Heart right ventricle (tissue), 16 donors: ENCODE results near the gene DNAH1. TPM values are rescaled to one million over a fixed set of nuclear protein-coding genes. Genes with fewer than 3 reads are reported as not detected.
"Not testable (repeated sequence)": the region's sequence is repeated elsewhere in the genome, so short reads cannot be mapped to it uniquely, and the experiment has no call there.

ENCODE experiments used
- ATAC-seq, 8 donors: fragments of 200-7000 bp; cut with Tn5 transposase; one replicate each; pipeline ENCODE4 v1.9.1; 2020; ENCODE audit warnings: mild to moderate bottlenecking in 8 of 8, moderate library complexity in 8 of 8, moderate number of reproducible peaks in 1 of 8
- DNase-seq, 2 donors: peaks; one replicate each; pipeline ENCODE4 v3.0.0-alpha.2; 2020
- H3K27ac ChIP-seq, 10 donors: fragments of 200-600 bp; sonication (generic) in 2 of 10; one replicate each; pipeline versions ENCODE4 v1.5.0 to v1.8.0; 2020 to 2022; ENCODE audit warnings: mild to moderate bottlenecking in 3 of 10
- H3K27me3 ChIP-seq, 7 donors: fragments of 200-600 bp; one replicate each; pipeline ENCODE4 v1.8.0; 2021 to 2022; ENCODE audit warnings: mild to moderate bottlenecking in 2 of 7
- H3K36me3 ChIP-seq, 9 donors: fragments of 200-600 bp; sonication (generic) in 1 of 9; one replicate each; pipeline versions ENCODE4 v1.5.0 to v1.8.0; 2020 to 2022; ENCODE audit warnings: mild to moderate bottlenecking in 2 of 9
- H3K4me1 ChIP-seq, 9 donors: fragments of 200-600 bp; sonication (generic) in 1 of 9; one replicate each; pipeline versions ENCODE4 v1.5.0 to v1.8.0; 2020 to 2022; ENCODE audit warnings: mild to moderate bottlenecking in 4 of 9
- H3K4me3 ChIP-seq, 10 donors: fragments of 200-600 bp; sonication (generic) in 2 of 10; one replicate each; pipeline versions ENCODE4 v1.5.0 to v1.8.0; 2020 to 2022; ENCODE audit warnings: mild to moderate bottlenecking in 7 of 10, moderate library complexity in 2 of 10
- H3K9me3 ChIP-seq, 11 donors: fragments of 200-600 bp in 10 of 11; sonication (generic) in 2 of 11; one replicate each; pipeline versions ENCODE4 v1.5.0 to v1.8.0; 2013 to 2022; ENCODE audit warnings: mild to moderate bottlenecking in 2 of 11, control low read depth in 1 of 11, moderate library complexity in 1 of 11
- CTCF ChIP-seq, 9 donors: fragments of 200-600 bp; sonication (generic) in 2 of 9; IDR thresholded peaks; one replicate each; pipeline versions ENCODE4 v1.5.0 to v1.8.0; 2021 to 2022; ENCODE audit warnings: antibody characterized with exemption in 9 of 9, mild to moderate bottlenecking in 5 of 9, moderate library complexity in 1 of 9
- WGBS, 2 donors: extraction: QIAGEN DNeasy Blood & Tissue Kit; methylation state at CpG; one replicate each; pipeline ENCODE4 v1.1.7; 2013; ENCODE audit warnings: inconsistent platforms in 1 of 2; 5-methylcytosine and 5-hydroxymethylcytosine counted together
- intact Hi-C, 10 donors: fragments of 100-400 bp; cut with DNase I; formaldehyde crosslinking; loops; one replicate each; pipeline versions ENCODE4 v1.11.1 to v1.14.2; 2022
- polyA plus RNA-seq, 2 donors: library from polyadenylated mRNA; stranded (reverse); fragments of 200-250 nt; gene quantifications; one replicate each; pipeline ENCODE4 v1.2.3, GENCODE V29; 2013
- total RNA-seq, 10 donors: library from RNA; stranded (reverse); fragmentation: NEBNext Ultra II Directional in 3 of 10; extraction: Animal tissue kit (Norgen Biotek cat#: 25700) in 3 of 10; gene quantifications; one replicate each; pipeline versions ENCODE4 v1.2.1 to v1.2.4, GENCODE V29; 2021 to 2023
- donor health status: Arrhythmogenic right ventricular cardiomyopathy.
- donor health status: ischemic (EF 13 %, LVEDD 7.1; RV severe dilation, severe dysfunction).
- donor health status: healthy with polysubstance abuse.
- donor health status: DM: no; HTN: yes; CAD: no.
- donor health status: DM: no; HTN: no; CAD: no.
- donor health status: ischemic (EF 25% LVEDD 6.9; RV normal size, moderate dysfunction).
- donor health status: ischemic (EF 25% LVEDD 5.7; RV mildly dilated, moderate dysfunction).
- donor health status: healthy.
- donor health status: DM: yes; HTN: yes; CAD: no.
- donor health status: Ischemic cardiomyopathy.
- donor health status: ischemic (EF 35%, LVEDD 5.7; RV mildly dilated, moderate dysfunction).
- donor health status: nonischemic (EF 11% LVEDD 7.7; RV severe dilation, severe dysfunction).
- donor health status: DM: yes; HTN: yes; CAD: no.
- donor health status: PGD.
- donor health status: ischemic (EF 29% LVEDD 5.4; RV normal size, mild dysfunction).
- donor health status: nonischemic (EF 23%, LVEDD 6.1; RV moderate dilation, normal function).

The DNAH1 gene
- total and polyA plus RNA-seq, 12 donors: 0.99 to 6.4 (median 2.8) TPM

GRCh38 chr3:52272831-52273230, 43.3 kb upstream of the DNAH1 start:
- peaks cover 0 to 95% (median 90%) of the 10 kb centered on the region in 9 donors for H3K4me1 ChIP-seq

DNA sequence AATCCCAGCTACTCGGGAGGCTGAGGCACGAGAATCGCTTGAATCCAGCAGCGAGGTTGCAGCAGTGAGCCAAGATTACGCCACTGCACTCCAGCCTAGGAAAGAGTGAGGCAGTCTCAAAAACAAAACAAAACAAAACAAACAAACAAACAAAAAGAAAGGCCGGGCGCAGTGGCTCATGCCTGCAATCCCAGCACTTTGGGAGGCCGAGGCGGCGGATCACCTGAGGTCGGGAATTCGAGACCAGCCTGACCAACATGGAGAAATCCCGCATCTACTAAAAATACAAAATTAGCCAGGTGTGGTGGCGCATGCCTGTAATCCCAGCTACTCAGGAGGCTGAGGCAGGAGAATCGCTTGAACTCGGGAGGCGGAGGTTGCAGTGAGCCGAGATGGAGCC, 41.3 kb upstream of the DNAH1 start:
- intact Hi-C loops: loop anchor here in 8 of 10 donors (5.0 kb wide), 4 partner anchors 32 to 122 kb away; partner anchors contain the start of genes TWF2 (in 5 of the 8) and POC1A (in 1 of the 8)
- peak overlapping the region in 2 of 10 donors; percentile 99 to 100 for H3K27ac ChIP-seq
- peaks cover 3 to 86% (median 85%) of the 10 kb centered on the region in 9 donors for H3K4me1 ChIP-seq
- 90 to 93% methylated on average over 18 of the region's 18 CpGs for WGBS, 2 donors
- H3K36me3 ChIP-seq: peaks cover 0 to 52% (median under 1%) of the 10 kb centered on the region in 9 donors
- not testable (repeated sequence) for DNase-seq, ATAC-seq, H3K27me3 ChIP-seq, H3K9me3 ChIP-seq
- H3K4me3 ChIP-seq: peak overlapping the region in 2 of 10 donors; percentile 62 to 92

More at GRCh38 chr3:52272831-52273230, 43.3 kb upstream of the DNAH1 start:
- H3K27ac ChIP-seq: peak overlapping the region in 2 of 10 donors; percentile 38 to 89
- H3K36me3 ChIP-seq: peaks cover 0 to 71% (median 20%) of the 10 kb centered on the region in 9 donors
- H3K4me3 ChIP-seq: no peak overlapping the region
- no peaks in the 10 kb centered on the region for H3K9me3 ChIP-seq
- intact Hi-C loops: loop anchor here in 1 of 10 donors (5.0 kb wide), 1 partner anchor 36 kb away; the partner anchor contains the start of gene TWF2
- no peak for TF ChIP-seq CTCF (IDR thresholded peaks at IDR 0.05)
- no peaks in the 10 kb centered on the region for H3K27me3 ChIP-seq
- ATAC-seq (no peak), DNase-seq (no peak)
- WGBS, 2 donors: 60 to 87% methylated on average over 3 of the region's 3 CpGs

DNA sequence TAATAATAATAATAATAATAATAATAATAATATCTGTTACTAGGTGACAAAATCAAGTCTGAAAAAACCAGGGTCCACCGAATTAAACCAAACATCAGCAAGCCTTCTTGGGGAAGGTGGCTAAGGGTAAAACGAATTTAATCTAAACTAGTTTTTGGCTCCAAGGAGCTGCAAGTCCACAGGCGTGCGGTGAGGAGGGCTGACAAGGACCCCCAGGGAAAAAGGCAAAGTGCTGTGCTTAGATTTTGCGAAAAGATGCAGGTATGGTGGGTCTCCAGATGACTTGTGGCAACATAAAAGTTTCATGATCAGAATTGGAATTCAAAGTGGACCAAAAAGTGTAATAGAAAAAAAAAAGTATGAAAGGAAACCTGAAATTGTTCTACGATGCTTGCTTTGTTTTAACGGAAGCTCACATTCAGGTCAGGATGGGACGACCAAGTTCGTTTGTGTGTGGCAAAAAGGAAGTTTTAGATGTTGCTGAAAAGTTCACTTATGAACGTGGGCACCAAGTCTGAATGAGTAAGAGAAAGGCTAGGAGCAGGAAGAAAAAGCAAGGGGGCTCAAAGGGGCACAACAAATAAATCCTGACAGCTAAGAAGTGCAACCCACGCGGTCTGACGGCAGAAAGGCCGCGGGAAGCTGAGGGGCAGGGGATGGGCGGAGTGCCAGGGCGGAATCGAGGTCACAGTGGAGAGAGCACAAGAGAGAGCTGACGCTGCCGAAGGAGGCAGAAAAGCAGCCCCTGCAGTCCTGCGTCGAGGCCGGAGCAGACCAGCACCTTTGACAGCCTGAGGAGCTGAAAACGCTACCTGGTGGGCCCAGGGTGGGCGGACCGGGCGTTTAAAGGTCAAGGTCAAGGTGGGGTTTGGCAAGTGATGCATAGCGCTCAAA, 38.8 kb upstream of the DNAH1 start:
- ATAC-seq: peak; percentile 23 to 60 (median 56)
- DNase-seq: peak; percentile 85 to 86
- Histone ChIP-seq H3K36me3 (peaks cover 0 to 38% (median 0%) of the 10 kb centered on the region in 9 donors), H3K27me3 (no peaks in the 10 kb centered on the region), H3K4me3 (peak overlapping the region; percentile 58 to 95 (median 87)), H3K4me1 (peaks cover 3 to 80% (median 70%) of the 10 kb centered on the region in 9 donors), H3K27ac (peak overlapping the region; percentile 91 to 100 (median 97)), H3K9me3 (no peaks in the 10 kb centered on the region)
- intact Hi-C loops: loop anchor here in 8 of 10 donors (2.0 to 5.0 kb wide), 5 partner anchors 35 to 125 kb away; partner anchors contain the start of genes TWF2 (in 4 of the 8) and POC1A (in 1 of the 8)
- WGBS, 2 donors: 1% methylated on average over 28 of the region's 28 CpGs
- no peak for TF ChIP-seq CTCF (IDR thresholded peaks at IDR 0.05)

DNA sequence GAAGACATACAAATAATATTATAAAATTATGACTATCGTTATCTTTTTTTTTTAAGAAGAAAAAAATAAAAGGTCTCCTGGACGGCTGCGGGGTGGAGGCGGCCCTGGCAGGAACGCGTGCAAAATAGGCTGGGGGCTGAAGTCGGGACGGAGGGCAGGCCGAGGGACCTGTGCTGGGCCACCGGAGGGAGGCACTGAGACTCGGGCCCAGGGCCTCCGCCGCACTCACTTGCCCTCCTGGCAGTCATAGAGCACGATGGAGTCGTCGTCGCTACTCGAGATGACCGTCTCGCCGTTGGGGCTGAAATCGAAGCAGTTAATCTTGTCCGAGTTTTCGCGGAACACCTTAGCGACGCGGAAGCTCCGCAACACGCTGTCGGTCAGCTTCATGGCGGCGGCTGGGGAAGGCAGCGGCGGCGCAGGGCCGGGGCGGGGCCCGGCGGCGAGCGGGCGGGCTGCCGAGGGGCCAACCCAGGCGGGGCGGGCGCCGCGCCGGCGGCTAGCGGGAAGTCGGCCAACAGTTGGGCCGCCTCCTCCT, 38.1 kb upstream of the DNAH1 start:
- no peak for DNase-seq
- WGBS, 2 donors: 0% methylated on average over 50 to 54 of the region's 54 CpGs
- no peaks in the 10 kb centered on the region for H3K9me3 ChIP-seq
- no peaks in the 10 kb centered on the region for H3K27me3 ChIP-seq
- H3K4me1 ChIP-seq: peaks cover 3 to 78% (median 63%) of the 10 kb centered on the region in 9 donors
- peak overlapping the region; percentile 91 to 100 (median 97) for H3K27ac ChIP-seq
- H3K36me3 ChIP-seq: peaks cover 0 to 35% (median 0%) of the 10 kb centered on the region in 9 donors
- TF ChIP-seq CTCF (IDR thresholded peaks at IDR 0.05): peak in 8 of 9 donors; percentile 11 to 60 (median 40)
- H3K4me3 ChIP-seq: peak overlapping the region; percentile 58 to 95 (median 87)
- intact Hi-C loops: loop anchor here in 8 of 10 donors (2.0 to 5.0 kb wide), 6 partner anchors 36 to 126 kb away; partner anchors contain the start of genes TWF2 (in 5 of the 8) and POC1A (in 1 of the 8)
- ATAC-seq: peak; percentile 70 to 88 (median 80)
